Cardiac fibroblast (primary cell): ENCODE measurements around the gene HMGXB4.

Experiments used
- DNase-seq, 2 donors: peaks; one replicate each; pipeline versions ENCODE4 v3.0.0 to v3.0.0-alpha.2; 2010; ENCODE audit warnings: low read depth in 2 of 2
- H3K4me3 ChIP-seq, 2 donors: replicated peaks in 1 of 2; 1 replicate in 1 of 2; 2 replicates in 1 of 2; pipeline ENCODE4 v1.5.1; 2011; ENCODE audit warnings: low read depth in 2 of 2, low read length in 2 of 2, mild to moderate bottlenecking in 2 of 2, moderate library complexity in 1 of 2
- CTCF ChIP-seq: IDR thresholded peaks from one replicate; pipeline ENCODE4 v1.5.1; 2011; ENCODE audit warnings: low read depth, mild to moderate bottlenecking, low read length, inconsistent platforms

Gene HMGXB4

GRCh38 chr22:35330258-35330861, 73.1 kb downstream of the HMGXB4 start:
- no peak overlapping the region for H3K4me3 ChIP-seq
- no peak for TF ChIP-seq CTCF
- DNase-seq, result peak; percentile 89 to 94

GRCh38 chr22:35332278-35332677, 75.0 kb downstream of the HMGXB4 start:
- no peak overlapping the region for H3K4me3 ChIP-seq
- no peak for TF ChIP-seq CTCF
- no peak for DNase-seq

- no peak overlapping the region for H3K4me3 ChIP-seq
- DNase-seq, result no peak
- TF ChIP-seq CTCF, result no peak
Measured at GRCh38 chr22:35333220-35333619, 75.9 kb downstream of the HMGXB4 start.

- no peak for TF ChIP-seq CTCF
- H3K4me3 ChIP-seq, result no peak overlapping the region
- no peak for DNase-seq
Measured at GRCh38 chr22:35334004-35334403, 76.7 kb downstream of the HMGXB4 start.

- TF ChIP-seq CTCF, result no peak
- H3K4me3 ChIP-seq, result no peak overlapping the region
- DNase-seq, result no peak
Measured at GRCh38 chr22:35335468-35335867, 78.2 kb downstream of the HMGXB4 start.

- DNase-seq, result no peak
- no peak for TF ChIP-seq CTCF
Measured at GRCh38 chr22:35335936-35336781, 78.9 kb downstream of the HMGXB4 start.

GRCh38 chr22:35337932-35338331, 80.6 kb downstream of the HMGXB4 start:
- no peak for DNase-seq
- TF ChIP-seq CTCF, result no peak
- no peak overlapping the region for H3K4me3 ChIP-seq

More at GRCh38 chr22:35335936-35336781, 78.9 kb downstream of the HMGXB4 start:
- no peak overlapping the region for H3K4me3 ChIP-seq
